MM.1S (cell line): ENCODE data around the gene PTPRN2.

Experiments used
- DNase-seq: peaks from one replicate; pipeline ENCODE4 v3.0.0-alpha.2; 2015
- H2AFZ ChIP-seq: fragments of 300-600 bp; sonication (generic); 2 replicates; pipeline ENCODE4 v1.6.0; 2016; ENCODE audit warnings: antibody characterized with exemption, low read length
- H3F3A ChIP-seq: fragments of 300-600 bp; sonication (generic); 2 replicates; pipeline ENCODE4 v1.6.1; 2016; ENCODE audit warnings: mild to moderate bottlenecking, antibody characterized with exemption, low read length, moderate library complexity, mixed read lengths; ENCODE audit not compliant: insufficient read depth
- H3K27ac ChIP-seq: fragments of 300-600 bp; sonication (generic); 2 replicates; pipeline ENCODE4 v1.5.1; 2016; ENCODE audit warnings: mild to moderate bottlenecking, low read length
- H3K27me3 ChIP-seq: fragments of 300-600 bp; sonication (generic); replicated peaks from 2 replicates; pipeline ENCODE4 v1.6.0; 2016; ENCODE audit warnings: low read length; ENCODE audit not compliant: insufficient read depth
- H3K36me3 ChIP-seq: fragments of 300-600 bp; sonication (generic); replicated peaks from 2 replicates; pipeline ENCODE4 v1.6.1; 2016; ENCODE audit warnings: mild to moderate bottlenecking, low read length, mixed read lengths; ENCODE audit not compliant: insufficient read depth
- H3K4me1 ChIP-seq: fragments of 300-600 bp; sonication (generic); 2 replicates; pipeline ENCODE4 v1.6.1; 2016; ENCODE audit warnings: low read length, mixed read lengths
- H3K4me2 ChIP-seq: fragments of 300-600 bp; sonication (generic); 2 replicates; pipeline ENCODE4 v1.6.0; 2016; ENCODE audit warnings: low read depth, low read length
- H3K4me3 ChIP-seq: fragments of 300-600 bp; sonication (generic); 2 replicates; pipeline ENCODE4 v1.5.1; 2016; ENCODE audit warnings: low read length, mixed read lengths
- H3K79me2 ChIP-seq: fragments of 300-600 bp; sonication (generic); 2 replicates; pipeline ENCODE4 v1.6.1; 2016; ENCODE audit warnings: mixed run types, low read length, mixed read lengths
- H3K9ac ChIP-seq: fragments of 300-600 bp; sonication (generic); 2 replicates; pipeline ENCODE4 v1.6.1; 2016; ENCODE audit warnings: low read length, mixed read lengths
- H3K9me2 ChIP-seq: fragments of 300-600 bp; sonication (generic); replicated peaks from 2 replicates; pipeline ENCODE4 v1.6.1; 2016; ENCODE audit warnings: mild to moderate bottlenecking, low read length, mixed read lengths; ENCODE audit not compliant: insufficient read depth
- H3K9me3 ChIP-seq: fragments of 300-600 bp; sonication (generic); replicated peaks from 2 replicates; pipeline ENCODE4 v1.6.1; 2016; ENCODE audit warnings: mild to moderate bottlenecking, low read length, mixed read lengths; ENCODE audit not compliant: insufficient read depth
- H4K20me1 ChIP-seq: fragments of 300-600 bp; sonication (generic); 2 replicates; pipeline ENCODE4 v1.6.1; 2016; ENCODE audit warnings: mild to moderate bottlenecking, low read length, moderate library complexity, mixed read lengths; ENCODE audit not compliant: insufficient read depth
- EZH2 ChIP-seq: fragments of 300-600 bp; sonication (generic); optimal IDR thresholded peaks from 2 replicates; pipeline ENCODE3; 2017; ENCODE audit warnings: low read depth, mild to moderate bottlenecking, antibody characterized with exemption, low read length, mixed read lengths
- EZH2phosphoT487 ChIP-seq: fragments of 300-600 bp; sonication (generic); IDR thresholded peaks from 2 replicates; pipeline ENCODE4 v1.6.1; 2018; ENCODE audit warnings: antibody characterized with exemption, low read length
- TF ChIP-seq, protein P1 (sequence below): fragments of 300-600 bp; sonication (generic); IDR thresholded peaks from 2 replicates; pipeline ENCODE4 v1.5.1; 2016; ENCODE audit warnings: antibody characterized with exemption, low read length, mixed read lengths

PTPRN2 gene

DNA sequence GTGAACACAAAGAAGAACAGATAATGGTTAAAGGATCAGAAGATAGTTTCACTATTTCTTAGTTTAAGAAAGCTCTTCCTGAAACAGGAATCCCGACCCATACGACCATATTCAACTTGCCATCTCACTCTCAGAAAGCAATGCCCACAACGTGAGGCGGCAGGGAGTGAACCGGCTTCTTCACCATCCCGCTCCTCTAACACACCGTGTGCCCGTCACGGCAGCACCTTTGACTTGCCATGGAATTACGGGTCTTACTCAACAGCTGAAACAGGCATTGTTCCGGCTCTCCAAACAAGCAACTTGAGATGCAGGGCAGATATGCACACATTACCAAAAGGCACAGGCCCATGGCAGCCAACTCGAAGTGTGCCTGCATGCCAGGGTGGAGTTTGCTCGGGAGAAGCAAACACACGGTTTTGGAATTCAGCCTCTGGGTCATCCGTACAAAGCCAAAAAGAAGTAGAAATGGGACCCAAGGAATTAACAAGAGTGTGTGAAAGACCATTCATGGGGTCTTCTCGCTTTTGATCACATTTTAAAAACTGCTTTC lies 957.2 kb downstream of the PTPRN2 start:
- no peak overlapping the region for H3K9ac ChIP-seq
- no peaks in the 10 kb centered on the region for H4K20me1 ChIP-seq
- TF ChIP-seq, protein P1, sequence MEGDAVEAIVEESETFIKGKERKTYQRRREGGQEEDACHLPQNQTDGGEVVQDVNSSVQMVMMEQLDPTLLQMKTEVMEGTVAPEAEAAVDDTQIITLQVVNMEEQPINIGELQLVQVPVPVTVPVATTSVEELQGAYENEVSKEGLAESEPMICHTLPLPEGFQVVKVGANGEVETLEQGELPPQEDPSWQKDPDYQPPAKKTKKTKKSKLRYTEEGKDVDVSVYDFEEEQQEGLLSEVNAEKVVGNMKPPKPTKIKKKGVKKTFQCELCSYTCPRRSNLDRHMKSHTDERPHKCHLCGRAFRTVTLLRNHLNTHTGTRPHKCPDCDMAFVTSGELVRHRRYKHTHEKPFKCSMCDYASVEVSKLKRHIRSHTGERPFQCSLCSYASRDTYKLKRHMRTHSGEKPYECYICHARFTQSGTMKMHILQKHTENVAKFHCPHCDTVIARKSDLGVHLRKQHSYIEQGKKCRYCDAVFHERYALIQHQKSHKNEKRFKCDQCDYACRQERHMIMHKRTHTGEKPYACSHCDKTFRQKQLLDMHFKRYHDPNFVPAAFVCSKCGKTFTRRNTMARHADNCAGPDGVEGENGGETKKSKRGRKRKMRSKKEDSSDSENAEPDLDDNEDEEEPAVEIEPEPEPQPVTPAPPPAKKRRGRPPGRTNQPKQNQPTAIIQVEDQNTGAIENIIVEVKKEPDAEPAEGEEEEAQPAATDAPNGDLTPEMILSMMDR = no peak
- TF ChIP-seq EZH2 (no peak), EZH2phosphoT487 (no peak)
- no peaks in the 10 kb centered on the region for H3K79me2 ChIP-seq
- no peaks in the 10 kb centered on the region for H3F3A ChIP-seq
- H3K4me2 ChIP-seq = no peak overlapping the region
- H3K36me3 ChIP-seq = no peaks in the 10 kb centered on the region
- H3K4me3 ChIP-seq = no peak overlapping the region
- no peak overlapping the region for H2AFZ ChIP-seq
- peaks cover 98% of the 10 kb centered on the region for H3K27me3 ChIP-seq
- H3K9me3 ChIP-seq = no peaks in the 10 kb centered on the region
- no peak overlapping the region for H3K27ac ChIP-seq
- no peaks in the 10 kb centered on the region for H3K4me1 ChIP-seq
- H3K9me2 ChIP-seq = no peaks in the 10 kb centered on the region
- no peak for DNase-seq

DNA sequence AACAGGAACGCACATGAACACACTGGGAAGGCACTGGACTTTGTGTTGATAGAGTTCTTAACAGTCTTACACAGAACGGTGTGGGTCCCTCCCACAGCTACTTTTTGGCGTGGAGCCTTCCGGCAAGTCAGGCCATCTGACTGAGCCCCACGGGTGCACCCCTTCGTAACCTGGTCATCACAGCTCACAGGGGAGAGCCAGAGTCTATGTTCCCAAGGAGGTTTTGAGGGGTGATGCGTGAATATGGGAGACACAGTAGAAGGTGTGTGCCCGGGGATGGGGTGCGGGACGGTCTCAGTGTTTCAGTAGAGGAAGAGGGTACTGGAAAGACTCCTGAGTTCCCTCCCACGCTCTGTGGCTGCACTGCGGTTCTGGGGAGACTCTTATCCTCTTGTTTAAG lies 959.2 kb downstream of the PTPRN2 start:
- Histone ChIP-seq H3K79me2 (no peaks in the 10 kb centered on the region), H3K4me1 (no peaks in the 10 kb centered on the region), H3K9me3 (no peaks in the 10 kb centered on the region), H3K4me3 (no peak overlapping the region), H3K4me2 (no peak overlapping the region), H2AFZ (no peak overlapping the region), H4K20me1 (no peaks in the 10 kb centered on the region), H3K27ac (no peak overlapping the region), H3F3A (no peaks in the 10 kb centered on the region), H3K9me2 (no peaks in the 10 kb centered on the region), H3K27me3 (peaks cover 98% of the 10 kb centered on the region), H3K36me3 (no peaks in the 10 kb centered on the region), H3K9ac (no peak overlapping the region)
- TF ChIP-seq EZH2phosphoT487 (no peak), EZH2 (no peak)
- TF ChIP-seq, protein P1 = no peak
- DNase-seq = no peak

DNA sequence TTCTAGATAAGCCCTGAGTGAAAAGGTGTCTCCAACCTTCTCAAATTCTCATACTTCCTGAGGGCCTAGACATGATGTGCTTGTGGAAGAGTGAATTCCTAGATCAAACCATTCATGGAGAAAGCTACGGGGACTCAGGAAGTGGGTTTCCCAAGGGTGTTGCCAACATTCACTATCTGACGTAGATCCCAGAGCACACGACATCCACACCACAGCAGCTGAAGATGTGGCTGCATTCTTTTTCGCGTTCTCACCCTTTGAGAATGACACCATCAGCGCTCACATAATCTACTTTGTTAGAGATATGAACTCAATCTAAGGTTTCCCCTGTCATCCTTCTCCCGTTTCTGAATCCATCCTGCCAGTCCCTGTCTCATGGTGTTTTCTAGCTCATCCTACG lies 960.0 kb downstream of the PTPRN2 start:
- Histone ChIP-seq H3K4me1 (no peaks in the 10 kb centered on the region), H3K4me3 (no peak overlapping the region), H3K9me2 (no peaks in the 10 kb centered on the region), H3K4me2 (no peak overlapping the region), H3K79me2 (no peaks in the 10 kb centered on the region), H3K27me3 (peaks cover 98% of the 10 kb centered on the region), H3K36me3 (no peaks in the 10 kb centered on the region), H3K9ac (no peak overlapping the region), H3F3A (no peaks in the 10 kb centered on the region), H3K27ac (no peak overlapping the region), H3K9me3 (no peaks in the 10 kb centered on the region), H2AFZ (no peak overlapping the region), H4K20me1 (no peaks in the 10 kb centered on the region)
- DNase-seq = no peak
- no peak for TF ChIP-seq EZH2
- TF ChIP-seq, protein P1 = no peak
- no peak for TF ChIP-seq EZH2phosphoT487
